Neutrophil (primary cell): Measurements from ENCODE around the gene MEX3B.
"Not testable (repeated sequence)": the region's sequence is repeated elsewhere in the genome, so short reads cannot be mapped to it uniquely, and the experiment has no call there.

Experiments used
- H3K27ac ChIP-seq: fragments of 200-600 bp; sonication (generic); 2 replicates; pipeline ENCODE4 v1.5.1; 2016; ENCODE audit warnings: mild to moderate bottlenecking, moderate library complexity
- H3K27me3 ChIP-seq: fragments of 200-600 bp; sonication (generic); 2 replicates; pipeline ENCODE4 v1.6.0; 2016; ENCODE audit warnings: mild to moderate bottlenecking
- H3K36me3 ChIP-seq: fragments of 200-600 bp; sonication (generic); 2 replicates; pipeline ENCODE4 v1.5.1; 2017
- H3K4me1 ChIP-seq, 2 experiments: fragments of 200-600 bp in 1 of 2; sonication (generic) in 1 of 2; 1 replicate in 1 of 2; 2 replicates in 1 of 2; pipeline versions ENCODE4 v1.5.1 to v1.6.1; 2013 to 2016; ENCODE audit warnings: low read depth in 1 of 2, low read length in 1 of 2, mild to moderate bottlenecking in 1 of 2, moderate library complexity in 1 of 2; ENCODE audit not compliant: control insufficient read depth in 1 of 2, insufficient read depth in 1 of 2
- H3K4me3 ChIP-seq, 2 experiments: fragments of 200-600 bp in 1 of 2; sonication (generic) in 1 of 2; 1 replicate in 1 of 2; 2 replicates in 1 of 2; pipeline ENCODE4 v1.5.1; 2013 to 2016; ENCODE audit warnings: low read depth in 1 of 2, low read length in 1 of 2, mild to moderate bottlenecking in 1 of 2, moderate library complexity in 1 of 2
- H3K9me3 ChIP-seq: fragments of 200-600 bp; sonication (generic); 2 replicates; pipeline ENCODE4 v1.5.1; 2016
- CTCF ChIP-seq: fragments of 200-600 bp; sonication (generic); IDR thresholded peaks from 2 replicates; pipeline ENCODE4 v1.5.1; 2016; ENCODE audit warnings: antibody characterized with exemption

Gene MEX3B

GRCh38 chr15:82018201-82018600, 27.6 kb downstream of the MEX3B start:
- no peak for TF ChIP-seq CTCF
- no peak overlapping the region for H3K27ac ChIP-seq

GRCh38 chr15:82017656-82018055, 28.2 kb downstream of the MEX3B start:
- H3K4me1 ChIP-seq = no peaks in the 10 kb centered on the region
- H3K9me3 ChIP-seq = no peaks in the 10 kb centered on the region
- TF ChIP-seq CTCF = no peak
- no peak overlapping the region for H3K27ac ChIP-seq
- peaks cover 8% of the 10 kb centered on the region for H3K27me3 ChIP-seq
- no peaks in the 10 kb centered on the region for H3K36me3 ChIP-seq
- H3K4me3 ChIP-seq = no peak overlapping the region

More at GRCh38 chr15:82018201-82018600, 27.6 kb downstream of the MEX3B start:
- H3K9me3 ChIP-seq = no peaks in the 10 kb centered on the region
- no peaks in the 10 kb centered on the region for H3K4me1 ChIP-seq
- H3K4me3 ChIP-seq = no peak overlapping the region
- H3K27me3 ChIP-seq = peaks cover 8% of the 10 kb centered on the region
- no peaks in the 10 kb centered on the region for H3K36me3 ChIP-seq

GRCh38 chr15:82014989-82015388, 30.8 kb downstream of the MEX3B start:
- no peaks in the 10 kb centered on the region for H3K4me1 ChIP-seq
- no peaks in the 10 kb centered on the region for H3K27me3 ChIP-seq
- no peaks in the 10 kb centered on the region for H3K9me3 ChIP-seq
- H3K36me3 ChIP-seq = no peaks in the 10 kb centered on the region
- H3K27ac ChIP-seq = no peak overlapping the region
- no peak overlapping the region for H3K4me3 ChIP-seq
- no peak for TF ChIP-seq CTCF

GRCh38 chr15:82012908-82013307, 32.9 kb downstream of the MEX3B start:
- H3K4me3 ChIP-seq = no peak overlapping the region
- no peaks in the 10 kb centered on the region for H3K4me1 ChIP-seq

GRCh38 chr15:82005239-82005638, 40.6 kb downstream of the MEX3B start:
- H3K27me3 ChIP-seq = no peaks in the 10 kb centered on the region
- H3K27ac ChIP-seq = no peak overlapping the region
- no peaks in the 10 kb centered on the region for H3K4me1 ChIP-seq
- TF ChIP-seq CTCF = no peak
- H3K36me3 ChIP-seq = no peaks in the 10 kb centered on the region
- H3K4me3 ChIP-seq = no peak overlapping the region
- no peaks in the 10 kb centered on the region for H3K9me3 ChIP-seq

More at GRCh38 chr15:82012908-82013307, 32.9 kb downstream of the MEX3B start:
- no peaks in the 10 kb centered on the region for H3K9me3 ChIP-seq
- no peak overlapping the region for H3K27ac ChIP-seq
- no peaks in the 10 kb centered on the region for H3K36me3 ChIP-seq
- no peaks in the 10 kb centered on the region for H3K27me3 ChIP-seq
- TF ChIP-seq CTCF = no peak

- Histone ChIP-seq H3K4me1 (no peaks in the 10 kb centered on the region), H3K4me3 (no peak overlapping the region), H3K9me3 (no peaks in the 10 kb centered on the region), H3K36me3 (no peaks in the 10 kb centered on the region), H3K27me3 (no peaks in the 10 kb centered on the region), H3K27ac (no peak overlapping the region)
- TF ChIP-seq CTCF = no peak
These were observed 41.9 kb downstream of the MEX3B start for GRCh38 chr15:82003916-82004315.

- not testable (repeated sequence) for H3K9me3 ChIP-seq, H3K4me3 ChIP-seq, H3K4me1 ChIP-seq, H3K27me3 ChIP-seq, H3K27ac ChIP-seq, H3K36me3 ChIP-seq
These were observed 50.7 kb downstream of the MEX3B start for GRCh38 chr15:81995081-81995480.
